ENCODE data around the gene CLUH. TPM values are rescaled to one million over a fixed set of nuclear protein-coding genes. Genes with fewer than 3 reads are reported as not detected.
"Not testable (repeated sequence)": the region's sequence is repeated elsewhere in the genome, so short reads cannot be mapped to it uniquely, and the experiment has no call there.

The CLUH gene
- total RNA-seq, 1 experiment from 2014 or later = 161 TPM

DNA sequence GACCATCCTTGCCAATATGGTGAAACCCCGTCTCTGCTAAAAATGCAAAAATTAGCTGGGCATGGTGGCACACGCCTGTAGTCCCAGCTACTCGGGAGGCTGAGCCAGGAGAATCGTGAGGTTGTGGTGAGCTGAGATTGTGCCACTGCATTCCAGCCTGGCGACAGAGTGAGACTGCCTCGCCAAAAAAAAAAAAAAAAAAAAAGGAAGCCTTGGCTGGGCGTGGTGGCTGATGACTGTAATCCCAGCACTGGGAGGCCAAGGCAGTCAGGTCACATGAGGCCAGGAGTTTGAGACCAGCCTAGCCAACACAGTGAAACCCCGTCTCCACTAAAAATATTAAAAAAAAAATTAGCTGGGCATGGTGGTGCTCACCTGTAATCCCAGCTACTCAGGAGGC, 52.2 kb downstream of the CLUH start:
- H3K36me3 Mint-ChIP-seq (ENCODE audit: insufficient read depth, unreplicated experiment) = peaks cover 58% of the 10 kb centered on the region
- H3K36me3 ChIP-seq (ENCODE audit: control insufficient read depth, insufficient read depth, low read length); BruUV-seq (replicated peaks); H3K9me3 ChIP-seq; H3K4me3 Mint-ChIP-seq (ENCODE audit: unreplicated experiment); DNase-seq; H3K27me3 ChIP-seq (replicated peaks; ENCODE audit: control insufficient read depth, insufficient read depth, low read length); H3K27me3 Mint-ChIP-seq (ENCODE audit: insufficient read depth, unreplicated experiment); POLR2A ChIA-PET; H3K4me1 ChIP-seq; H3K9me3 Mint-ChIP-seq (ENCODE audit: unreplicated experiment); H3K4me1 Mint-ChIP-seq (ENCODE audit: low read depth, unreplicated experiment); H3K4me3 ChIP-seq (ENCODE audit: low read depth, low read length); CTCF ChIA-PET; intact Hi-C loops (cut with micrococcal nuclease; ENCODE audit: unreplicated experiment); H3K27ac Mint-ChIP-seq (ENCODE audit: unreplicated experiment): not testable (repeated sequence)

GRCh38 chr17:2656283-2656682, 55.3 kb downstream of the CLUH start:
- intact Hi-C loops (cut with micrococcal nuclease; ENCODE audit: unreplicated experiment) = no loop called here
- no peaks in the 10 kb centered on the region for H3K27me3 ChIP-seq (replicated peaks; ENCODE audit: control insufficient read depth, insufficient read depth, low read length)
- H3K9me3 ChIP-seq = no peaks in the 10 kb centered on the region
- BruUV-seq (replicated peaks) = no TSS peak
- ChIA-PET POLR2A (no interaction called here), CTCF (no interaction called here)
- no peak overlapping the region for H3K27ac Mint-ChIP-seq (ENCODE audit: unreplicated experiment)
- no peaks in the 10 kb centered on the region for H3K9me3 Mint-ChIP-seq (ENCODE audit: unreplicated experiment)
- H3K4me1 Mint-ChIP-seq (ENCODE audit: low read depth, unreplicated experiment) = no peaks in the 10 kb centered on the region
- peaks cover 73% of the 10 kb centered on the region for H3K36me3 Mint-ChIP-seq (ENCODE audit: insufficient read depth, unreplicated experiment)
- no peaks in the 10 kb centered on the region; the same call in 1 of the 2 replicates for H3K36me3 ChIP-seq (ENCODE audit: control insufficient read depth, insufficient read depth, low read length)
- H3K4me3 ChIP-seq (ENCODE audit: low read depth, low read length) = no peak overlapping the region
- TF ChIP-seq, protein P1, sequence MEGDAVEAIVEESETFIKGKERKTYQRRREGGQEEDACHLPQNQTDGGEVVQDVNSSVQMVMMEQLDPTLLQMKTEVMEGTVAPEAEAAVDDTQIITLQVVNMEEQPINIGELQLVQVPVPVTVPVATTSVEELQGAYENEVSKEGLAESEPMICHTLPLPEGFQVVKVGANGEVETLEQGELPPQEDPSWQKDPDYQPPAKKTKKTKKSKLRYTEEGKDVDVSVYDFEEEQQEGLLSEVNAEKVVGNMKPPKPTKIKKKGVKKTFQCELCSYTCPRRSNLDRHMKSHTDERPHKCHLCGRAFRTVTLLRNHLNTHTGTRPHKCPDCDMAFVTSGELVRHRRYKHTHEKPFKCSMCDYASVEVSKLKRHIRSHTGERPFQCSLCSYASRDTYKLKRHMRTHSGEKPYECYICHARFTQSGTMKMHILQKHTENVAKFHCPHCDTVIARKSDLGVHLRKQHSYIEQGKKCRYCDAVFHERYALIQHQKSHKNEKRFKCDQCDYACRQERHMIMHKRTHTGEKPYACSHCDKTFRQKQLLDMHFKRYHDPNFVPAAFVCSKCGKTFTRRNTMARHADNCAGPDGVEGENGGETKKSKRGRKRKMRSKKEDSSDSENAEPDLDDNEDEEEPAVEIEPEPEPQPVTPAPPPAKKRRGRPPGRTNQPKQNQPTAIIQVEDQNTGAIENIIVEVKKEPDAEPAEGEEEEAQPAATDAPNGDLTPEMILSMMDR (IDR thresholded peaks at IDR 0.05; ENCODE audit: insufficient read depth in 1 of 2, low read depth in 1 of 2, low read length in 1 of 2, severe bottlenecking in 1 of 2, unreplicated experiment in 1 of 2) = no peak
- no peak overlapping the region for H3K4me3 Mint-ChIP-seq (ENCODE audit: unreplicated experiment)
- DNase-seq = no peak
- no peaks in the 10 kb centered on the region for H3K4me1 ChIP-seq
- H3K27me3 Mint-ChIP-seq (ENCODE audit: insufficient read depth, unreplicated experiment) = no peaks in the 10 kb centered on the region

DNA sequence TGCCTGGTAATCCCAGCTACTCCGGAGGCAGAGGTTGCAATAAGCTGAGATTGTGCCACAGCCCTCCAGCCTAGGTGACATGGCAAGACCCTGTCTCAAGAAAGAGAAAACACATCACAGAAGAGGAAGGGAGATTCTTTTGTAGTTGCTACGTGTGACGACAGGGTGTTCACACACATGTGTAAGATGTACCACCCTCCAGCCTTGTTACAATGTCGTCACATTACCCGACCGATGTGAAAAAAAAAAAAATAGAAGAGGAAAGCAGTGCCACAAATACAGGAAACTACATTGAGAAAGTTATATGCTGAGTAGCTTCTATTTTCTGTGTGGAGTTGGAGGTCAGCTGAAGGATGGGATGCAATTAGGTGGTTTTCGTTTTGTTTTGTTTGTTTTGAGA, 56.0 kb downstream of the CLUH start:
- BruUV-seq (replicated peaks) = no TSS peak
- ChIA-PET CTCF (no interaction called here), POLR2A (interaction anchor here (0.6 kb wide), 1 partner anchor 64 kb away, joined by 6 read pairs; no protein-coding TSS in a partner anchor)
- TF ChIP-seq, protein P1 (IDR thresholded peaks at IDR 0.05; ENCODE audit: insufficient read depth in 1 of 2, low read depth in 1 of 2, low read length in 1 of 2, severe bottlenecking in 1 of 2, unreplicated experiment in 1 of 2) = no peak
- Histone ChIP-seq H3K4me3 (ENCODE audit: low read depth, low read length) (no peak overlapping the region), H3K36me3 (ENCODE audit: control insufficient read depth, insufficient read depth, low read length) (no peaks in the 10 kb centered on the region; the same call in 1 of the 2 replicates), H3K4me1 (no peaks in the 10 kb centered on the region), H3K27me3 (replicated peaks; ENCODE audit: control insufficient read depth, insufficient read depth, low read length) (no peaks in the 10 kb centered on the region), H3K9me3 (no peaks in the 10 kb centered on the region)
- Mint-ChIP-seq H3K9me3 (ENCODE audit: unreplicated experiment) (no peaks in the 10 kb centered on the region), H3K4me1 (ENCODE audit: low read depth, unreplicated experiment) (peaks cover 4% of the 10 kb centered on the region), H3K4me3 (ENCODE audit: unreplicated experiment) (no peak overlapping the region), H3K36me3 (ENCODE audit: insufficient read depth, unreplicated experiment) (peaks cover 75% of the 10 kb centered on the region), H3K27me3 (ENCODE audit: insufficient read depth, unreplicated experiment) (no peaks in the 10 kb centered on the region), H3K27ac (ENCODE audit: unreplicated experiment) (peak overlapping the region; percentile 53)
- intact Hi-C loops (cut with micrococcal nuclease; ENCODE audit: unreplicated experiment) = no loop called here
- no peak for DNase-seq

- H3K27me3 Mint-ChIP-seq (ENCODE audit: insufficient read depth, unreplicated experiment); POLR2A ChIA-PET; CTCF ChIA-PET; BruUV-seq (replicated peaks); H3K4me3 Mint-ChIP-seq (ENCODE audit: unreplicated experiment); intact Hi-C loops (cut with micrococcal nuclease; ENCODE audit: unreplicated experiment); H3K36me3 ChIP-seq (ENCODE audit: control insufficient read depth, insufficient read depth, low read length); H3K4me1 Mint-ChIP-seq (ENCODE audit: low read depth, unreplicated experiment); H3K27me3 ChIP-seq (replicated peaks; ENCODE audit: control insufficient read depth, insufficient read depth, low read length); H3K27ac Mint-ChIP-seq (ENCODE audit: unreplicated experiment); H3K9me3 ChIP-seq; H3K4me1 ChIP-seq; H3K4me3 ChIP-seq (ENCODE audit: low read depth, low read length); DNase-seq; H3K9me3 Mint-ChIP-seq (ENCODE audit: unreplicated experiment): not testable (repeated sequence)
- peaks cover 76% of the 10 kb centered on the region for H3K36me3 Mint-ChIP-seq (ENCODE audit: insufficient read depth, unreplicated experiment)
Observed at GRCh38 chr17:2652911-2653310, 58.7 kb downstream of the CLUH start.
